HG03342 (cell line): Measurements from ENCODE around the gene SYCP2L.
"Not testable (repeated sequence)": the region's sequence is repeated elsewhere in the genome, so short reads cannot be mapped to it uniquely, and the experiment has no call there.

Experiments
- ATAC-seq: cut with Tn5 transposase; IDR thresholded peaks from one replicate; pipeline ENCODE4 v1.9.1; 2021; ENCODE audit warnings: mild to moderate bottlenecking, moderate library complexity; ENCODE audit not compliant: unreplicated experiment

SYCP2L gene

GRCh38 chr6:10951675-10952282, 64.9 kb downstream of the SYCP2L start:
- ATAC-seq, result no peak

- peak; percentile 94 for ATAC-seq
Observed at GRCh38 chr6:10954590-10955010, 67.7 kb downstream of the SYCP2L start.

DNA sequence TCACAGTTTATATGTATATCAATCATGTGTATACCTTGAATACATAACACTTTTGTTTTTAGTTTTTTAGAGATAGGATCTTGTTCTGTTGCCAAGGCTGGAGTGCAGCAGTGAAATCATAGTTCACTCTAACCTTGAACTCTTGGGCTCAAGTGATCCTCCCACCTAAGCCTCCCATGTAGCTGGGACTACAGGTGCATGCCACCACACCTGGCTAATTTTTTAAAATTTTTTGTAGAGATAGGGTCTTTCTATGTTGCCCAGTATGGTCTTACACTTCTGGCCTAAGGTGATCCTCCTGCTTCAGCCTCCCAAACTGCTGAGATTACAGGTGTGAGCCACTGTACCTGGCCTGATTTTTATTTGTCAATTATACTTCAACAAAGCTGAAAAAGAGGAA, 69.9 kb downstream of the SYCP2L start:
- no peak for ATAC-seq

DNA sequence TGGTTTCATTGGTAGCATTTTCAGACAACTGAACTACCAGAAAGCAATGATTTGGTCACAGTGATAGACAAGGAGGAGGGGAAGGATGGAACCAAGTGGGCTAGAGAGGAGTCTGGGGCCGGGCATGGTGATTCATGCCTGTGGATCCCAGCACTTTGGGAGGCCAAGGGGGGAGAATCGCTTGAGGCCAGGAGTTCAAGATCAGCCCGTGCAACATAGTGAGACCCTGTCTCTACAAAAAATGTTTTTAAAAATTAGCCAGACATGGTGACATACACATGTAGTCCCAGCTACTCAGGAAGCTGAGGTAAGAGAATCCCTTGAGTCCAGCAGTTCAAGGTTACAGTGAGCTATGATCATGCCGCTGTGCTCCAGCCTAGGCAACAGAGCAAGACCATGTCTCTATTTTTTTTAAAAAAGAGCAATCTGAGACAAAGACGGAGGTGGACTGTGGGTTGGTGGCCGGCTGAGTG, 70.6 kb downstream of the SYCP2L start:
- ATAC-seq, result no peak

DNA sequence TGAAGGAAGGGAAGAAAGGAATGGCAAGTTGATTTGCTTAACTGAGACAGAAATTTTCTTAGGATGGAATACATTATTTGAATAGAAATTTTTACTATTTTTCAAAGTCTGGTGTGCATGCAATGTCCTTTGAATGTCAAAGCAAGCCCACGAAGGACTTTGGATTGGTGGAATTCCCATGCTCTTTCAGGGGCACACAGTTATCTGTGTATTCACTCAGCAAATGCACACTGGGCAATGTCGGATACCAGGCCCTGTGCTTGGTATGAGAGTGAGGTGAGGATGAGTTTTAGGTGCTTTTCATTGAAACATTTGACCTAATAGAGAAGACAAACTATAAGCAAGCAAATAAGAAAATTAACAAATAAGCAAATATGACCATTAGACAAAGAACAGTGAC, 73.3 kb downstream of the SYCP2L start:
- ATAC-seq, result no peak

- ATAC-seq, result no peak
Observed at GRCh38 chr6:10961837-10962236, 75.0 kb downstream of the SYCP2L start.

DNA sequence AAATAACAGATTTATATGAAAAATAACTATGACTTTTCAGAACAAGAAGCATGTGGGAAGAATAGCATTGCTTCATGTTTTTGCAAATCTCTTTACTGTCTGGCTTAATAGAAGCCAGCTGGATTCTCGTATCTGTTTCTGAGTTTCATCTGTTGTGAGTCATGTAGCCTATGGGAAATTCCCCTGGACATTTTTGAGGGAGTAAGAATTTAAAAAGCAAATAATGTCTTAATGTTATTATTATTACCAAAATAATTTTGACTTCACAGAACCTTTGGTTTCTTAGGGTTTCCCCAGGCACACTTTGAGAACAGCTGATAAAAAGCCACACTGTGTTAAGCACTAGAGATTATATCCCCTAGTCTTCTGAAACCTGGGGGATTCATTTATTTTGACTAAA, 75.8 kb downstream of the SYCP2L start:
- peak; percentile 63 for ATAC-seq

GRCh38 chr6:10963113-10963512, 76.3 kb downstream of the SYCP2L start:
- ATAC-seq, result no peak

GRCh38 chr6:10964684-10965083, 77.8 kb downstream of the SYCP2L start:
- ATAC-seq, result peak; percentile 69

DNA sequence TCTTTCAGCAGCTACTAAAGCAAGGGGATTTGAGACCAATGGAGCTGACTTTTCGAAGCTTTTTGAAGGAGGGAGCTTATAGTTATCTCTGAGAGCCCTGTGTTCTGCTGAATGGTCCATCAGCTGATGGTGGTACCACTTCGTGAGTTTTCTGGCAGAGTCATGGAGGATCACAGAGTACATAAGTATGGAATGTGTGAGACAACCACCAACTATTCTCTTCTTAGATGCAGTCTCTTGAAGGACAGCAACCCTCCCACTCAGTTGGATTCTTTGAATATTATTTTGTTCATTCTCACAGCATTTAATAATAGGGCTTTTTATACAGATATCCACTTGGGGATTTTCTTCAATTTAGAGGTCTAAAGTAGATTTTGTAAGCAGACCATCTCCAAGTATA, 81.9 kb downstream of the SYCP2L start:
- no peak for ATAC-seq

DNA sequence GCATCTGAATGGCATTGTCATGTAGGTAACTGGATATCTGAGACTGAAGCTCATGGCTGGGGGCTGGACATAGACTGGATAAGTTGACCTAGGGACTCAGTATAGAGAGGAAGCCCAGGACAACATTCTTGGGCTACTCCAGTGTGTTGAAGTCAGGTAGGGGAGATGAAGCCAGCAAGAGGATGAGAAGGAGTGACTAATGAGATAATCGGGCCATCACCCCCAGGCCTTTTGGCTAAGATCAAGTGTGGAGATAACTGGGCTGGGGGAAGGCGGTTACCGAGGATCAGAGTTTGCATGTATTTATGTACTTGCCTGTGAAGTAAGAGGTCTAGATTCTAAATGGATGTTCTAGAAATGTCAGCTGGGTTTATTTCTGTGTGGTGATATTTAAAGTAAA, 83.9 kb downstream of the SYCP2L start:
- ATAC-seq, result no peak

DNA sequence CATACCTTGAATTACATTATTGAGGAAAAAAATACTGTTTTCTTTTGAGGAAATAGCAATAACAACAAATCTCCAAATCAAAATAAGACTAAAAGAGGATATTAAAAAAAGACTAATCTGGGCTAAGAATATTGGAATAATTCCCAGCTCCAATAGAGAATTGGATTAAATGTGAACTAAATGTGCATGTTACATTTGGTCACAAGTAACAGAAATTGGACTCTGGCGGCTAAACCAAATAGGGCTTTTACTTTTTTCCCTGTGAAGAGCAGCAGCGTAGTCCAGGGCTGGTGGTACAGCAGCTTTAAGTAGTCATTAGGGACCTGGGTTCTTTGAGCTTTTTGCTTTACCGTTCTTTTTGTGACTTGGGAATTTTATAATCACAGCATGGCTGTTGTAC, 85.3 kb downstream of the SYCP2L start:
- ATAC-seq, result no peak

DNA sequence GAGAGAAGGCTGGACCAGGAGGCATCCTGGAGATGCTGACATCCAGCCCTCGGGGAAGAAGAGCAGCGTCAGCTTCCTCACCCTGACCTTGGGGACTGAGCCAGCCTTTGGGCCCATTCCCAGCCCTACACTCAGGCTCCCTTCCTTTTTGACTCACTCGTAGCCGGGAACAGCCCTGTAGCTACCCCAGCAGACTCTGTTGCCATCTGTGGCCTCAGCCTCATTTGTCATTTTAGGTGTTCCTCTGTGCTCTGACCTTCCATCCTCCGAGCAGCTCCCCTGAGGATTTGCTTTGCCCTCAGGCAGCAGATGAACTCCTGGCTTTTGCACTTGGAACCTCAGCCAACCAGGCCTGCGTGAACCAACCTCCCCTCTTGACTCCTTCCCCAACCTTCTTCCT, 89.7 kb downstream of the SYCP2L start:
- no peak for ATAC-seq

- ATAC-seq, result no peak
Observed at GRCh38 chr6:10977231-10977968, 90.5 kb downstream of the SYCP2L start.

DNA sequence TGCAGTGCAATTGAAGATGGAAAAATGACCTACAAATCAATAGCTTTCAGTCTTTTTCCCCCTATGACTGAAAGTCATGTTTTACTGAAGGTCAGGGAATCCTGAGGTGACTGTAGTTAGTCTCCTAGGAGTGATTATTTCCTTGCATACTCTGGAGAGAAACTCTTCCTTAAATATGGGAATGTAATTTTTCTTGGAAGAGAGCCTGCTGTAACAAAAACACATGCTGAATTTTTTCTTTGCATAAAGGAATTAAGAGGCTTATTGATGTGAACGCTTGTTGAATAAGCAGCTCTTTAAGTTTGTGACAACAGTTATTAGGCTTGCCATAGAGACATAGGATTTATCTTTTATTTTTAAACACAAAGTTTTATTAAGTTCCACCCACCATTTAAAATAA, 92.8 kb downstream of the SYCP2L start:
- no peak for ATAC-seq

- no peak for ATAC-seq
Observed at GRCh38 chr6:10981409-10981808, 94.6 kb downstream of the SYCP2L start.

DNA sequence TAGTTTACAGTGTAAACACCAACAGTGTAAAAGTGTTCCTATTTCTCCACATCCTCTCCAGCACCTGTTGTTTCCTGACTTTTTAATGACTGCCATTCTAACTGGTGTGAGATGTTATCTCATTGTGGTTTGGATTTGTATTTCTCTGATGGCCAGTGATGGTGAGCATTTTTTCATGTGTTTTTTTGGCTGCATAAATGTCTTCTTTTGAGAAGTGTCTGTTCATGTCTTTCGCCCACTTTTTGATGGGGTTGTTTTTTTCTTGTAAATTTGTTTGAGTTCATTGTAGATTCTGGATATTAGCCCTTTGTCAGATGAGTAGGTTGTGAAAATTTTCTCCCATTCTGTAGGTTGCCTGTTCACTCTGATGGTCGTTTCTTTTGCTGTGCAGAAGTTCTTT, 98.1 kb downstream of the SYCP2L start:
- ATAC-seq, result not testable (repeated sequence)

DNA sequence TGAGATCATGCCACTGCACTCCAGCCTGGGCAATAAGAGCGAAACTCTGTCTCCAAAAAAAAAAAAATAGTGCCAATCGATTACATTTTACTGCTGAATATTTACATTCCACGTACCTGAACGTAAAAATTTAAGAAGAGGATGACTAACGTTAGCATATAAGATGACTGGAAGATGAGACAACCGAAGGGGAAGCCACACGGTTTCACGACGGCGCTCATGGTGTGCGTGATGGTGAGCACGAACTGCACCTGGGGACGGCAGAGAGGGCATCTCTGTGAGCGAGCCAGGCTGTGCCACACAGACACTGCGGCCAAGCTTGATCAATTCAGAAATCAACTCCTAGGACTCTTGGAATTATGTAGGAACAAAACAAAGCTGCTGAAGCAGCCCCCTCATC, 102.7 kb downstream of the SYCP2L start:
- no peak for ATAC-seq

- no peak for ATAC-seq
Observed at GRCh38 chr6:10991115-10991514, 104.3 kb downstream of the SYCP2L start.

DNA sequence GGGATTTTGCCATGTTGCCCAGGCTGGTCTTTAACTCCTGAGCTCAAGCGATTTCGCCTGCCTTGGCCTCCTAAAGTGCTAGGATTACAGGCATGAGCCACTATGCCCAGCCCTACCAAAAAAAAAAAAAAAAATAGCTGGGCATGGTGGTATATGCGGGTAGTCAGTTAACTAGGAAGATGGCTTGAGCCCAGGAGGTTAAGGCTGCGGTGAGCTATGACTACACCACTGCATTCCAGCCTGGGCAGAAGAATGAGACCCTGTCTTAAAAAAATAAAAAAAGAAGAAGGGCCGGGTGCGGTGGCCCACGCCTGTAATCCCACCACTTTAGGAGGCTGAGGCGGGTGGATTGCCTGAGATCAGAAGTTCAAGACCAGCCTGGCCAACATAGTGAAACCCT, 107.0 kb downstream of the SYCP2L start:
- ATAC-seq, result no peak

GRCh38 chr6:10995114-10995707, 108.4 kb downstream of the SYCP2L start:
- no peak for ATAC-seq

- no peak for ATAC-seq
Observed at GRCh38 chr6:10999994-11000393, 113.1 kb downstream of the SYCP2L start.
